Activated CD8-positive, alpha-beta memory T cell treated with anti-CD3 and anti-CD28 coated beads, Interleukin-2, amount 10 ng/mL, durations not matched to agents 7 days and 5 days (primary cell): ENCODE measurements around the gene TUBA4B. TPM values are rescaled to one million over a fixed set of nuclear protein-coding genes. Genes with fewer than 3 reads are reported as not detected.
"Not testable (repeated sequence)": the region's sequence is repeated elsewhere in the genome, so short reads cannot be mapped to it uniquely, and the experiment has no call there.

Experiments used
- ATAC-seq: fragments of 150-1000 bp; cut with Tn5 transposase; one replicate; pipeline ENCODE4 v1.10.0; 2021; ENCODE audit warnings: moderate library complexity
- CTCF ChIA-PET: fragments of 350-600 bp; sonication (Branson Sonifier 250); formaldehyde crosslinking; loops from one replicate; lab custom pipeline; 2021; ENCODE audit warnings: antibody characterized with exemption; lab: Charles Lee
- DNase-seq: peaks from one replicate; pipeline ENCODE4 v3.0.0-alpha.2; 2020
- H3K27ac Mint-ChIP-seq: one replicate; pipeline ENCODE4 v1.8.0; 2021; ENCODE audit warnings: mild to moderate bottlenecking, mixed read lengths
- H3K27me3 Mint-ChIP-seq: one replicate; pipeline ENCODE4 v1.8.0; 2021; ENCODE audit warnings: mixed read lengths
- H3K36me3 Mint-ChIP-seq: one replicate; pipeline ENCODE4 v1.8.0; 2021; ENCODE audit warnings: mild to moderate bottlenecking, mixed read lengths
- H3K4me1 Mint-ChIP-seq: one replicate; pipeline ENCODE4 v1.8.0; 2021; ENCODE audit warnings: mixed read lengths
- H3K4me3 Mint-ChIP-seq: one replicate; pipeline ENCODE4 v1.8.0; 2021; ENCODE audit warnings: mild to moderate bottlenecking, moderate library complexity, mixed read lengths
- H3K9me3 Mint-ChIP-seq: one replicate; pipeline ENCODE4 v1.8.0; 2022; ENCODE audit warnings: low read depth, mixed read lengths
- total RNA-seq, 2 experiments: library from RNA; stranded (reverse); gene quantifications; one replicate each; pipeline ENCODE4 v1.2.3, GENCODE V29; 2021

Gene TUBA4B
- total RNA-seq, 2 experiments from 2014 or later: not detected

GRCh38 chr2:219286436-219287115 lies 33.5 kb downstream of the TUBA4B start:
- Mint-ChIP-seq H3K27ac (no peak overlapping the region), H3K4me1 (peaks cover 2% of the 10 kb centered on the region), H3K27me3 (no peaks in the 10 kb centered on the region), H3K36me3 (peaks cover 5% of the 10 kb centered on the region), H3K4me3 (no peak overlapping the region), H3K9me3 (no peaks in the 10 kb centered on the region)
- DNase-seq: no peak
- CTCF ChIA-PET: interaction anchor here (1.2 to 14.8 kb wide), 4 partner anchors 6 to 127 kb away, joined by 5 to 260 read pairs (median 8); no protein-coding TSS in a partner anchor
- ATAC-seq: no peak

DNA sequence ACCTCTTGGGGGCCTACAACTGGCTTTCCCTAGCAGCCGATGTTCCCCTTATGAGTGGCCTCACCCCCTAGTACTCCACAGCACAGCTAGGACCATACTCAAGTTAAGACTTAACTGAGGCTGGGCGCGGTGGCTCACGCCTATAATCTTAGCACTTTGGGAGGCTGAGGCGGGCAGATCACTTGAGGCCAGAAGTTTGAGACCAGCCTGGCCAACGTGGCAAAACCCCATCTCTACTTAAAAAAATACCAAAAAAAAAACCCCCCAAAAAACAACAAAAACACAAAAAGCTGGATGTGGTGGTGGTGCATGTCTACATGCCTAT lies 34.0 kb downstream of the TUBA4B start:
- CTCF ChIA-PET: interaction anchor here (0.8 to 14.8 kb wide), 3 partner anchors 5 to 128 kb away, joined by 3 to 260 read pairs (median 8); no protein-coding TSS in a partner anchor
- not testable (repeated sequence) for ATAC-seq, DNase-seq, H3K4me3 Mint-ChIP-seq, H3K27ac Mint-ChIP-seq, H3K4me1 Mint-ChIP-seq, H3K9me3 Mint-ChIP-seq, H3K36me3 Mint-ChIP-seq, H3K27me3 Mint-ChIP-seq

DNA sequence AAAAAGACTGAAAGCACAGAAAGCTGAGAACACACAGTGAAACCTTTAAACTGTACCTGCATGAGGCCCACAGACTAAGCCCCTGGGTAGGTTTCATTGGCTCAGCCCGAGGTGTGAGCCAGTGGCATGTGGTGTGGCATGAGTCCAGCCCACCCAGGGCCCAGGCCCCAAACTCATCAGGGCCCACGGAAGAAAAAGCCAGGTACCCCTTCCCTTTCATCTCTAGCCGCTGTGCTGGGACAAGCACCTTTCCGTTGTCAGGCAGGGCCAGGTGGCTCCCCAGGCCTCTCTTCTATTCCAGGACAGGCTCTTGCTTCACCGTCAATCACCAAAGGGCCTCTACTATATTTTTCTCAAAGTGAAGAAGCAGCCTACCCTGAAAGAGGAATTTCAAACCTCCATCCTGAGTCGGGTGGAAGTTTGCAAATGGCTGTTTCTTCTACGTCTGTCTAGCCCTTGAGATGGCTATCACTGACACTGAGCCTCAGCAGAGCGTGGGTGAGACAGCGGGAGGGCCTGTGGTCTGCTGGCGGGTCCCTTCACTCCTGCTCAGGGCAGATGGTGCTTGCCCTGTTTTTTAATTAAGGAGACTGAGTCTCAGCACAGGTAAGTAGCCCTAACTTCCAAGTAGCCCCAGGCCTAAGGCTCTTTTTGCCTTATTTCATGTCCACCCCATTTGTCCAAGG lies 34.7 kb downstream of the TUBA4B start:
- CTCF ChIA-PET: interaction anchor here (0.8 kb wide), 1 partner anchor 10 kb away, joined by 3 read pairs; no protein-coding TSS in a partner anchor
- DNase-seq (no peak), ATAC-seq (no peak)
- Mint-ChIP-seq H3K27me3 (no peaks in the 10 kb centered on the region), H3K36me3 (peaks cover 4% of the 10 kb centered on the region), H3K9me3 (no peaks in the 10 kb centered on the region), H3K27ac (no peak overlapping the region), H3K4me1 (peaks cover 2% of the 10 kb centered on the region), H3K4me3 (no peak overlapping the region)

DNA sequence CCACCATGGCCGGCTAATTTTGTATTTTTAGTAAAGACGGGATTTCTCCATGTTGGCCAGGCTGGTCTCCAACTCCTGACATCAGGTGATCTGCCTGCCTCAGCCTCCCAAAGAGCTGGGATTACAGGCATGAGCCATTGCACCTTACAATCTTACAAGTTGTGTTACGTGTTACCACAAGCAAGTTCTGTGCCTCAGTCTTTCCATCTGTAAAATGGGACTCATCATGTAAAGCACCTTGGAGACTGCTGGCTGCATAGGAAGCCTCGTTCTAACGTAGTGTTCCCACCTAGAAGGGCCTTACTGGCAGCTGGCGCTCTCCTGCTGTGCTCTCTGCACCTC lies 36.1 kb downstream of the TUBA4B start:
- Mint-ChIP-seq H3K27ac (no peak overlapping the region), H3K9me3 (no peaks in the 10 kb centered on the region), H3K4me1 (peaks cover 2% of the 10 kb centered on the region), H3K36me3 (no peaks in the 10 kb centered on the region), H3K27me3 (no peaks in the 10 kb centered on the region), H3K4me3 (no peak overlapping the region)
- no peak for DNase-seq
- ATAC-seq: no peak
- CTCF ChIA-PET: interaction anchor here (8.5 kb wide), 1 partner anchor 10 kb away, joined by 260 read pairs; the partner anchor contains the start of gene DNAJB2

GRCh38 chr2:219289537-219290361 lies 36.7 kb downstream of the TUBA4B start:
- Mint-ChIP-seq H3K27ac (no peak overlapping the region), H3K36me3 (no peaks in the 10 kb centered on the region), H3K4me3 (no peak overlapping the region), H3K27me3 (no peaks in the 10 kb centered on the region), H3K4me1 (peaks cover 6% of the 10 kb centered on the region), H3K9me3 (no peaks in the 10 kb centered on the region)
- ATAC-seq (no peak), DNase-seq (no peak)
- CTCF ChIA-PET: interaction anchor here (8.5 kb wide), 1 partner anchor 10 kb away, joined by 260 read pairs; the partner anchor contains the start of gene DNAJB2

DNA sequence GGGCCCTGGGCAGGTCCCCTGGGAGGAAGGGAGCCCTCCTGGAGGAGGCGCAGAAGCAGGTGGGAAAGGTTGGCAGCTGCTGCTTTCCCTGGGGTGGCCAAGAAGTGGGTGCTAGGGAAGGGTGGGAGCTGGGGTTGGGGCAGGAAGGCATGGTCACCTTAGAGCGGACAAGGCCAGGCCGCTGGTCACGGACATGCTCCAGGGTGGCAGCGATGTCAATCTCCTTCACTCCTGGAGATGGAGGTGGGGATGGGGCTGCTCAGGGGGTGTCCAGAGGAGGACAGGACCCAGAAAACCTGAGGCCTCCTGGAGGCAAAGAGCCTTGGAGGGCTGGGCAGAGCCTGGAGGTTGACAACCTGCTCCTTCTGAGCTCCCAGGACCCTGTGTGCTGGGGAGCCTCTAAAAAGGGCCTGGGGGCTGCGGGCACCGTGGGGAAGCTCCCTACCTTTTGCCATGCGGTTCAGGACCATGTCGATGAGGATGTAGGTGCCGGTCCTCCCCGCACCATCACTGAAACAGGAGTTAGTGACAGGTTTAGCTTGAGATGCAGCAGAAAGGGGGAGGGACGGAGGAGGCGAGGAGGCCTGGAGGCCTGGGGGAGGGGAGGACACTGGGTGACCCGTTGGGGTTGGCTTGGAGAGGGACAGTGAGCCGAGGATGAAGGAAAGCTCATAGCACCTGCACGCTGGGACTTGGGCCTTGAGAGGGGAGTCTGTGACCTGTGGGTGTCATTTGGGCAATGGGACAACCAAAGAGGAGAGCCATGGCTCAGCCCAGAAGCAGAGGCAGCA lies 37.5 kb downstream of the TUBA4B start:
- peaks cover 11% of the 10 kb centered on the region for H3K4me1 Mint-ChIP-seq
- H3K4me3 Mint-ChIP-seq: no peak overlapping the region
- no peaks in the 10 kb centered on the region for H3K9me3 Mint-ChIP-seq
- H3K36me3 Mint-ChIP-seq: no peaks in the 10 kb centered on the region
- no peak for ATAC-seq
- H3K27ac Mint-ChIP-seq: no peak overlapping the region
- CTCF ChIA-PET: interaction anchor here (1.5 to 8.5 kb wide), 4 partner anchors 9 to 134 kb away, joined by 3 to 260 read pairs (median 78); partner anchors contain the start of genes DNAJB2 and NHEJ1
- DNase-seq: no peak
- H3K27me3 Mint-ChIP-seq: peaks cover 3% of the 10 kb centered on the region

- Mint-ChIP-seq H3K9me3 (no peaks in the 10 kb centered on the region), H3K36me3 (no peaks in the 10 kb centered on the region), H3K4me1 (peaks cover 12% of the 10 kb centered on the region), H3K4me3 (no peak overlapping the region), H3K27ac (no peak overlapping the region), H3K27me3 (peaks cover 8% of the 10 kb centered on the region)
- no peak for DNase-seq
- CTCF ChIA-PET: interaction anchor here (1.2 to 8.5 kb wide), 7 partner anchors 9 to 135 kb away, joined by 3 to 260 read pairs (median 4); partner anchors contain the start of genes ABCB6, DNAJB2 and NHEJ1
- ATAC-seq: no peak
Measured at GRCh38 chr2:219291394-219291793, 38.4 kb downstream of the TUBA4B start.

DNA sequence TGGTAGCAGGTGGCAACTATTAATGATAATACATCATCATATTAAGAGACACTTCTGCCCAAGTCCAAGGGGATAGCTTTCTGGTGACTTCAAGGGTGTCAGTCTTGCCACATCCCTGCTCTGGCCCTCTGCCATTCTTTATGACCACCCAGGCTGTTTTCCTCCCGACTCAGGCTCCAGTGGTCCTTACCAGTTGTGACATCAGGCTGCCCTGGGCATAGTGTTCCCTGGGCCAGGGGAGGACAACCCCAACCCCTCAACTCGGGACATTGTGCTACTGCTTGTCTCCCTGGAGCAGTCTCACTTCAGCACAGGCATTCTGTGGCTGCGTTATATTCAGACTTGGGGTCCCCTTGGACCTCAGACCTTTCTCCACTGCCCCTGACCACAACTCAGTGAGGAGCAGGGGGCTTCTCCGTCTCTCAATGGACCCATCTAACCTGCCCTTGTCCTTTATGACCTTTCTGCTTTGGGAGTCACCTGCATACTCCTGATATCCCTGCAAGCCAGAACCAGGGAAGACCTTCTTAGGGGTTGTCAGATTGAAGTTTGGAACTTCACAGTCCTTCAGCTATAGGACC lies 39.0 kb downstream of the TUBA4B start:
- Mint-ChIP-seq H3K27ac (no peak overlapping the region), H3K4me3 (no peak overlapping the region), H3K9me3 (no peaks in the 10 kb centered on the region), H3K27me3 (peaks cover 8% of the 10 kb centered on the region), H3K36me3 (no peaks in the 10 kb centered on the region), H3K4me1 (peaks cover 12% of the 10 kb centered on the region)
- CTCF ChIA-PET: interaction anchor here (1.1 to 8.5 kb wide), 9 partner anchors 8 to 173 kb away, joined by 3 to 260 read pairs (median 4); partner anchors contain the start of genes ABCB6, DNAJB2 and NHEJ1
- DNase-seq (no peak), ATAC-seq (no peak)

DNA sequence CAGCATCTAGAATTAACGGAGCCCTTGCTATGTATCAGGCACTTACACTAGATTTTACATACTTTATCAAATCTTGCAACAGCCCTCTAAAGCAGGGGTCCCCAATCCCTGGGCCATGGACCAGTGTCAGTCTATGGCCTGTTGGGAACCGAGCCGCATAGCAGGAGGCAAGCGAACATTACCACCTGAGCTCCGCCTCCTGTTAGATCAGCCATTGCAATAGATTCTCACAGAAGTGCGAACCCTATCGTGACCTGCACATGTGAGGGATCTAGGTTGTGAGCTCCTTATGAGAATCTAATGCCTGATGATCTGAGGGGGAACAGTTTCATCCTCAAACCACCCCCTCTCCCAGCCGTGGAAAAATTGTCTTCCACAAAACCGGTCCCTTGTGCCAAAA lies 39.6 kb downstream of the TUBA4B start:
- Mint-ChIP-seq H3K4me1 (peaks cover 12% of the 10 kb centered on the region), H3K36me3 (no peaks in the 10 kb centered on the region), H3K9me3 (no peaks in the 10 kb centered on the region)

GRCh38 chr2:219293736-219294231 lies 40.7 kb downstream of the TUBA4B start:
- Mint-ChIP-seq H3K27me3 (peaks cover 11% of the 10 kb centered on the region), H3K4me3 (peak overlapping the region; percentile 70), H3K4me1 (peaks cover 10% of the 10 kb centered on the region), H3K36me3 (no peaks in the 10 kb centered on the region), H3K27ac (no peak overlapping the region), H3K9me3 (no peaks in the 10 kb centered on the region)
- CTCF ChIA-PET: interaction anchor here (0.7 to 8.5 kb wide), 15 partner anchors 14 to 406 kb away, joined by 3 to 260 read pairs (median 4); partner anchors contain the start of genes ANKZF1, ATG9A, CNPPD1 and DNAJB2
- no peak for DNase-seq
- no peak for ATAC-seq

More for the DNA sequence above, 39.6 kb downstream of the TUBA4B start:
- H3K4me3 Mint-ChIP-seq: no peak overlapping the region
- H3K27me3 Mint-ChIP-seq: peaks cover 8% of the 10 kb centered on the region
- ATAC-seq (no peak), DNase-seq (no peak)
- no peak overlapping the region for H3K27ac Mint-ChIP-seq
- CTCF ChIA-PET: interaction anchor here (1.1 to 8.5 kb wide), 11 partner anchors 7 to 173 kb away, joined by 3 to 260 read pairs (median 4); partner anchors contain the start of genes ABCB6, CNPPD1, DNAJB2 and NHEJ1

GRCh38 chr2:219294356-219295351 lies 41.6 kb downstream of the TUBA4B start:
- peaks cover 17% of the 10 kb centered on the region for H3K27me3 Mint-ChIP-seq
- DNase-seq (peak; percentile 91), ATAC-seq (peak; percentile 87)
- CTCF ChIA-PET: interaction anchor here (0.6 to 8.5 kb wide), 76 partner anchors 8 to 1226 kb away, joined by 3 to 260 read pairs (median 5); partner anchors contain the start of genes ABCB6, ANKZF1, ATG9A and CFAP65
- H3K36me3 Mint-ChIP-seq: no peaks in the 10 kb centered on the region
- H3K27ac Mint-ChIP-seq: peak overlapping the region; percentile 63
- no peaks in the 10 kb centered on the region for H3K9me3 Mint-ChIP-seq
- peak overlapping the region; percentile 70 for H3K4me3 Mint-ChIP-seq
- peaks cover 15% of the 10 kb centered on the region for H3K4me1 Mint-ChIP-seq
